Measurements from ENCODE around the gene LMTK3. TPM values are rescaled to one million over a fixed set of nuclear protein-coding genes. Genes with fewer than 3 reads are reported as not detected.
A peak's percentile ranks its signal among the peaks of the same experiment; 100 is the strongest.

LMTK3 gene
- total and polyA plus RNA-seq, 9 of the 15 experiments (the other 6 are each of a cell fraction or from before 2014, with no cell fraction given), result 0.35 to 12.3 (median 2.0) TPM; not detected in 2

GRCh38 chr19:48471836-48472235, 39.8 kb downstream of the LMTK3 start:
- FAIRE-seq (no peak), DNase-seq (ENCODE audit: extremely low read depth in 1 of 4, low spot score in 3 of 4) (no peak), ATAC-seq (no peak)
- Histone ChIP-seq H3K9ac (ENCODE audit: insufficient read depth in 1 of 2, low read depth in 2 of 2, low read length in 2 of 2) (peak overlapping the region in 1 of 2 experiments; percentile 72; a peak in 1 of 4 replicates), H3K4me1 (replicated peaks in 1 of 2; ENCODE audit: control insufficient read depth in 2 of 2, insufficient read depth in 2 of 2, low read length in 2 of 2) (peaks cover 7 to 25% of the 10 kb centered on the region in 2 experiments; a peak in 4 of 5 replicates), H3K9me1 (ENCODE audit: control insufficient read depth, insufficient read depth, low read length) (peaks cover 3% of the 10 kb centered on the region), H4K20me1 (replicated peaks; ENCODE audit: control insufficient read depth, insufficient read depth, low read length) (peaks cover 16% of the 10 kb centered on the region), H3K4me2 (ENCODE audit: insufficient read depth, low read length) (no peak overlapping the region), H3K4me3 (no peak overlapping the region), H3K79me2 (ENCODE audit: control insufficient read depth, insufficient read depth, low read length) (peaks cover 16% of the 10 kb centered on the region), H3K36me3 (ENCODE audit: control insufficient read depth, insufficient read depth, low read length) (peaks cover 64% of the 10 kb centered on the region), H3K27ac (ENCODE audit: extremely low read depth, low read depth, low read length) (no peak overlapping the region), H3K9me3 (replicated peaks; ENCODE audit: control insufficient read depth, insufficient read depth, low read depth, low read length) (no peaks in the 10 kb centered on the region), H2AFZ (ENCODE audit: low read depth, low read length) (no peak overlapping the region), H3K27me3 (ENCODE audit: control insufficient read depth in 2 of 2, insufficient read depth in 2 of 2, low read length in 2 of 2) (no peaks in the 10 kb centered on the region)
- intact Hi-C loops (cut with micrococcal nuclease) (no loop called here), in situ Hi-C loops (cut with MboI) (no loop called here)
- TF ChIP-seq FOXK1 (CRISPR knock-in tag; IDR thresholded peaks at IDR 0.05; ENCODE audit: borderline replicate concordance) (no peak), ZBTB49 (CRISPR knock-in tag; IDR thresholded peaks at IDR 0.05; ENCODE audit: borderline replicate concordance) (no peak), ZNF212 (CRISPR knock-in tag; IDR thresholded peaks at IDR 0.05) (no peak), HDAC3 (IDR thresholded peaks at IDR 0.05; ENCODE audit: borderline replicate concordance, partially characterized antibody) (no peak), RBBP5 (IDR thresholded peaks at IDR 0.05; ENCODE audit: borderline replicate concordance, insufficient read depth, low read length, poor library complexity, severe bottlenecking) (no peak), ZNF12 (CRISPR knock-in tag; IDR thresholded peaks at IDR 0.05) (no peak), THRA (IDR thresholded peaks at IDR 0.05) (no peak), ATF7 (IDR thresholded peaks at IDR 0.05) (no peak), LARP7 (IDR thresholded peaks at IDR 0.05) (no peak), BRF2 (IDR thresholded peaks at IDR 0.05; ENCODE audit: borderline replicate concordance, insufficient read depth, insufficient read length) (no peak), ZC3H8 (IDR thresholded peaks at IDR 0.05) (no peak), GABPA (tag; conservative IDR thresholded peaks at IDR 0.05; ENCODE audit: low read depth) (no peak), ZNF24 (IDR thresholded peaks at IDR 0.05) (no peak), BRD9 (IDR thresholded peaks at IDR 0.05; ENCODE audit: low read depth, partially characterized antibody) (no peak), GTF2A2 (tag; IDR thresholded peaks at IDR 0.05) (no peak), HDGF (IDR thresholded peaks at IDR 0.05) (no peak), THRAP3 (IDR thresholded peaks at IDR 0.05; ENCODE audit: borderline replicate concordance) (no peak)
- no TSS peak for BruUV-seq (replicated peaks)
- 100% methylated on average over 4 of the region's 4 CpGs for WGBS (ENCODE audit: insufficient coverage, low coverage, missing lambda C conversion rate)
- ChIA-PET POLR2A (no interaction called here), CTCF (ENCODE audit: low intra/inter-chr PET ratio) (no interaction called here)
